Measurements from ENCODE around the gene GTF2H1.

The GTF2H1 gene

DNA sequence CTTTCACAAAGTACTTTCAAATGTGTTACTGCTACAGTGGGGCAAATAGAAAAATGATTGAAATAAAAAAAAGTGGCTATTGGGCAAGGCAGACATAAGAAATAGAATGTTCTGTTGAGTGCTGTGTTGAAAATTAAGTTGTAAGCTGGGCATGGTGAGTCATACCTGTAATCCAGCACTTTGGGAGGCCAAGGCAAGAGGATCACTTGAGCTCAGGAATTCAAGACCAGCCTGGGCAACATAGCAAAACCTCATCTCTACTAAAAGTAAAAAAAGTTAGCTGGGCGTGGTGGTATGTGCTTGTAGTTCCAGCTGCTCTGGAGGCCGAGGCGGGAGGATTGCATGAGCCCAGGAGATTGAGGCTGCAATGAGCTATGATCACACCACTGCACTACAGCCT lies 45.1 kb downstream of the GTF2H1 start:
- in situ Hi-C loops (cut with HindIII; ENCODE audit: low sequenced_read_pairs): no loop called here
- DNase-seq (ENCODE audit: low read depth, low spot score): no peak
- H3K4me3 ChIP-seq (ENCODE audit: low read depth, low read length): no peak overlapping the region
- TF ChIP-seq CTCF (IDR thresholded peaks at IDR 0.05; ENCODE audit: low read depth, low read length): no peak

- in situ Hi-C loops (cut with HindIII; ENCODE audit: low sequenced_read_pairs): no loop called here
- DNase-seq (ENCODE audit: low read depth, low spot score): peak; percentile 40
- no peak for TF ChIP-seq CTCF (IDR thresholded peaks at IDR 0.05; ENCODE audit: low read depth, low read length)
- H3K4me3 ChIP-seq (ENCODE audit: low read depth, low read length): no peak overlapping the region
Measured at GRCh38 chr11:18368221-18368620, 45.9 kb downstream of the GTF2H1 start.

GRCh38 chr11:18369398-18369797 lies 47.0 kb downstream of the GTF2H1 start:
- H3K4me3 ChIP-seq (ENCODE audit: low read depth, low read length): no peak overlapping the region
- in situ Hi-C loops (cut with HindIII; ENCODE audit: low sequenced_read_pairs): no loop called here
- TF ChIP-seq CTCF (IDR thresholded peaks at IDR 0.05; ENCODE audit: low read depth, low read length): no peak
- no peak for DNase-seq (ENCODE audit: low read depth, low spot score)

- no peak for TF ChIP-seq CTCF (IDR thresholded peaks at IDR 0.05; ENCODE audit: low read depth, low read length)
- in situ Hi-C loops (cut with HindIII; ENCODE audit: low sequenced_read_pairs): no loop called here
- no peak overlapping the region for H3K4me3 ChIP-seq (ENCODE audit: low read depth, low read length)
- DNase-seq (ENCODE audit: low read depth, low spot score): no peak
Measured at GRCh38 chr11:18371279-18371678, 48.9 kb downstream of the GTF2H1 start.

DNA sequence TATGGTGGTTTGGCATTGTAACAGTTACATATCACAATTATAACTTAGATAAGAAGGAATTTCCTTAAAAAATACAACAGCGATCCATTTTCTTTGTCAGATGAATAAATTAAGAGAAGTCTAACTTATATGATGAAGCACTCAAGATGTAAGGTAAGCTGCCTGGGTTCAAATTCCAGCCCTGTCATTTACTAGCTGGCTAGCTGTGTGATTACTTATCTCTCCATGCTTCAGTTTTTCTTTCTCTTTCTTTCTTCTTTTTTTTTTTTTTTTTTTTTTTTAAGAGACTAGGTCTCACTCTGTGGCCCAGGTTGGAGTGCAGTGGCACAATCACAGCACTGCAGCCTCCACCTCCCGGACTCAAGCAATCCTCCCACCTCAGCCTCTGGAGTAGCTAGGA lies 49.8 kb downstream of the GTF2H1 start:
- H3K4me3 ChIP-seq (ENCODE audit: low read depth, low read length): no peak overlapping the region
- in situ Hi-C loops (cut with HindIII; ENCODE audit: low sequenced_read_pairs): no loop called here
- TF ChIP-seq CTCF (IDR thresholded peaks at IDR 0.05; ENCODE audit: low read depth, low read length): no peak
- DNase-seq (ENCODE audit: low read depth, low spot score): no peak

DNA sequence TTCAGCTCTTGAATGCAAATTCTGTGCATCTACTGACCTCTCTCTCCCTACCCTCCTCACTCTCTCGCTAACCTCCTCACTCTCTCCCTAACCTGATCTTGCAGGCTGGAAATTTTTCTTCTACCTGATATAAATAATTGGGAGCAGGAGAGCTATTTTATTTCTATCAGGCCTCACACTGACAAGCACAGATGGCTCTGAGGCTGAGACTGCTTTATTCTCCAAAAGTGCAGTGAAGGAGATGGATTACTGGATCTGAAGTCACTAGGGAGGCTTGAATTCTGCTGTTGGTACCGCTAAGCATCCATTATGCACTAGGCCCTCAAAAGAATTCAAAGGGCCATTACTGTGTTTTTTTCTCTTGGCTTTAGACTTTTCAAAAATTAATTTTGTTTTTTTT lies 52.6 kb downstream of the GTF2H1 start:
- in situ Hi-C loops (cut with HindIII; ENCODE audit: low sequenced_read_pairs): no loop called here
- no peak for TF ChIP-seq CTCF (IDR thresholded peaks at IDR 0.05; ENCODE audit: low read depth, low read length)
- DNase-seq (ENCODE audit: low read depth, low spot score): no peak
- no peak overlapping the region for H3K4me3 ChIP-seq (ENCODE audit: low read depth, low read length)

DNA sequence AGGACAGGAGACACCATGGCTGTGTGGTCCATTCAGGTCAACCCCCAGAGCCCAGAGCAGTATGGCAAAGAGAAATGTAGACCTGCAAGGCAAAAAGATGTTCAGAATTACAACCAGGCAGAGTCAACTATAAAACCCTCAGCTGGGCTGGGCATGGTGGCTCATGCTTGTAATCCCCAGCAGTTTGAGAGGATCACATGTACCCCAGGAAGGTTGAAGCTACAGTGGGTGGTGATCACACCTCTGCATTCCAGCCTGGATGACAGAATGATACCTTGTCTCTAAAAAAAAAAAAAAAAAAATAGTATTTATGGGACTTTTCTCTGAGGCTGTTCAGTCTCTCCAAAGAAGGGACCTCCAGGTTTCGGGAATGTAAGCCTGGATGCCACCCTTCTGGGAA lies 53.6 kb downstream of the GTF2H1 start:
- no peak for TF ChIP-seq CTCF (IDR thresholded peaks at IDR 0.05; ENCODE audit: low read depth, low read length)
- H3K4me3 ChIP-seq (ENCODE audit: low read depth, low read length): no peak overlapping the region
- in situ Hi-C loops (cut with HindIII; ENCODE audit: low sequenced_read_pairs): no loop called here
- no peak for DNase-seq (ENCODE audit: low read depth, low spot score)

Data from astrocyte of the spinal cord (primary cell).